AG04450 (cell line): ENCODE results near the gene TOM1. TPM values are rescaled to one million over a fixed set of nuclear protein-coding genes. Genes with fewer than 3 reads are reported as not detected.
A peak's percentile ranks its signal among the peaks of the same experiment; 100 is the strongest.

ENCODE experiments used
- CTCF ChIA-PET: fragments of 300-600, 350-600 bp; formaldehyde crosslinking; extraction: SDS; loops from one replicate; lab custom pipeline; 2022; ENCODE audit warnings: antibody characterized with exemption, inconsistent platforms; lab: Charles Lee
- POLR2A ChIA-PET: fragments of 350-600 bp; formaldehyde crosslinking; extraction: SDS; loops from one replicate; lab custom pipeline; 2021; ENCODE audit warnings: antibody characterized with exemption, inconsistent platforms; lab: Yijun Ruan, JAX
- DNase-seq: peaks from one replicate; pipeline ENCODE4 v3.0.0-alpha.2; 2011; ENCODE audit warnings: low read depth, low spot score
- H3K27ac ChIP-seq: one replicate; pipeline ENCODE4 v1.5.1; 2012; ENCODE audit warnings: low read depth, low read length, control low read depth
- H3K27me3 ChIP-seq: one replicate; pipeline ENCODE4 v1.6.0; 2012; ENCODE audit warnings: low read length; ENCODE audit not compliant: control insufficient read depth, insufficient read depth
- H3K4me3 ChIP-seq: 2 replicates; pipeline ENCODE4 v1.5.1; 2011; ENCODE audit warnings: mild to moderate bottlenecking, low read depth, low read length, control low read depth
- H3K9me3 ChIP-seq: 2 replicates; pipeline ENCODE4 v1.5.1; 2012; ENCODE audit warnings: low read length; ENCODE audit not compliant: control insufficient read depth, insufficient read depth
- CTCF ChIP-seq: IDR thresholded peaks from 2 replicates; pipeline ENCODE4 v1.5.1; 2011; ENCODE audit warnings: low read depth, low read length, control low read depth, inconsistent platforms
- polyA plus RNA-seq: library from polyadenylated mRNA; depleted of rRNA; stranded (reverse); fragments of >200 nt; gene quantifications from 2 replicates; pipeline ENCODE4 v1.2.3, GENCODE V29; 2011

The TOM1 gene
- polyA plus RNA-seq, 1 experiment, result 40.0 TPM

- CTCF ChIA-PET, result interaction anchor here (0.5 to 2.6 kb wide), 25 partner anchors 9 to 774 kb away, joined by 3 to 27 read pairs (median 3); no protein-coding TSS in a partner anchor
- Histone ChIP-seq H3K4me3 (peak overlapping the region; percentile 67), H3K27ac (peak overlapping the region; percentile 48), H3K27me3 (no peaks in the 10 kb centered on the region), H3K9me3 (no peaks in the 10 kb centered on the region; the same call in 1 of the 2 replicates)
- POLR2A ChIA-PET, result interaction anchor here (0.5 to 1.4 kb wide), 9 partner anchors 13 to 355 kb away, joined by 3 to 20 read pairs (median 4); partner anchors contain the start of genes HMOX1 and TOM1
- TF ChIP-seq CTCF, result peak; percentile 74
- peak; percentile 85 for DNase-seq
Measured at GRCh38 chr22:35350539-35351503, 51.1 kb downstream of the TOM1 start.

GRCh38 chr22:35352214-35353111 is 52.8 kb downstream of the TOM1 start:
- no peak for DNase-seq
- Histone ChIP-seq H3K9me3 (no peaks in the 10 kb centered on the region; the same call in 1 of the 2 replicates), H3K27me3 (no peaks in the 10 kb centered on the region), H3K27ac (no peak overlapping the region), H3K4me3 (no peak overlapping the region)
- TF ChIP-seq CTCF, result 0 out of 2 replicates have a peak, but pooled peaks have one; percentile 11
- ChIA-PET POLR2A (no interaction called here), CTCF (interaction anchor here (0.7 to 2.6 kb wide), 3 partner anchors 55 to 480 kb away, joined by 3 to 12 read pairs (median 5); no protein-coding TSS in a partner anchor)

- no peak for DNase-seq
- TF ChIP-seq CTCF, result no peak
- Histone ChIP-seq H3K27me3 (no peaks in the 10 kb centered on the region), H3K4me3 (no peak overlapping the region), H3K27ac (no peak overlapping the region), H3K9me3 (no peaks in the 10 kb centered on the region)
- ChIA-PET POLR2A (no interaction called here), CTCF (no interaction called here)
Measured at GRCh38 chr22:35353318-35353717, 53.6 kb downstream of the TOM1 start.

- Histone ChIP-seq H3K27ac (no peak overlapping the region), H3K9me3 (no peaks in the 10 kb centered on the region), H3K27me3 (no peaks in the 10 kb centered on the region), H3K4me3 (no peak overlapping the region)
- ChIA-PET POLR2A (interaction anchor here (1.0 kb wide), 1 partner anchor 27 kb away, joined by 3 read pairs; the partner anchor contains the start of gene HMOX1), CTCF (interaction anchor here (0.6 to 1.5 kb wide), 4 partner anchors 14 to 230 kb away, joined by 3 to 4 read pairs (median 4); no protein-coding TSS in a partner anchor)
- DNase-seq, result no peak
- no peak for TF ChIP-seq CTCF
Measured at GRCh38 chr22:35354068-35354467, 54.4 kb downstream of the TOM1 start.
